Measurements from ENCODE around the gene ADAMTSL4.
"Not testable (repeated sequence)": the region's sequence is repeated elsewhere in the genome, so short reads cannot be mapped to it uniquely, and the experiment has no call there.

The ADAMTSL4 gene

DNA sequence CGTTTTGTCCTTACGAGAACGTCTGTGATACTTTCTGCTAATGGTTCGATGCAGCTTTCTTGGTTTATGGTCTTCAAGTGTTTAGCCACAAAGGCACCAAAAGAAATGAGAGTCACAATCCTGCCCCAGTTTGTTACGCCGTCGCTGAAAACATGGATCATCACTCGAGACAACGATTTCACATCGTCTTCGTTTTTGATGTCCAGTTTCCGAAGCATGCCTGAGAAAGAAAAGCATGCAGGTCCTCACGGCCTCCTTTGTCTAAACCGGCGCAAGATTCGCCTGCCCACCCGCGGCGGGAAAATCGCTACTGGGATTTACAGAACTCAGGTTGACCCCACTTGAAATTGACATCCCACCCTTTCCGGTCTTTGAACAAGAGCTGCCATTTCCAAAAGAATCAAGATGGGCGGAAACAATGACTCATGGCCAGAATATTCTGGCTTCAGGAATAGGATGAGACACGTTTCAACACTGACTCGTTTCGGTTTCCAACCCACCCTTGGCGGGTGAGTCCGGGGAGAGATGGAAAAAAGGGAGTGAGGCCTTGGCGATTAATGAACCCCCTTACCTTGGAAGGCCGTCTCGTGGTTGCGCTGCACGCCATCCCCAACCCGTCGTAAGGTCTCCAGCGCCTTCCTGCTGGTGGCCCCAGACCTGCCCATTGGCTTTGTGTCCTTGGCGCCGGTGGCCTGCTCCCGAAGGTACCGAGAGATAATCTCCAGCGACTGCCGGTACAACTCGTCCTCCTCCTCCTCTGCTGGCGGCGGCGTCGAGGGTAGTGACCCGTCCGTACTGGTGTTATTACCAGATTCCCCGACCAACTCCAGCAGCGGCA lies 29.3 kb downstream of the ADAMTSL4 start:
- Histone ChIP-seq H3K36me3 (ENCODE audit: insufficient read depth, insufficient read length, low read length) (peaks cover 53% of the 10 kb centered on the region), H3K9ac (ENCODE audit: insufficient read length, low read depth) (peak overlapping the region; percentile 100), H3K4me3 (ENCODE audit: insufficient read length, low read depth) (peak overlapping the region; percentile 100), H3K27me3 (ENCODE audit: insufficient read depth, insufficient read length) (no peaks in the 10 kb centered on the region), H3K4me1 (ENCODE audit: insufficient read depth, insufficient read length) (peaks cover 3% of the 10 kb centered on the region), H3K9me3 (ENCODE audit: insufficient read depth, low read length) (no peaks in the 10 kb centered on the region)
- no peak for TF ChIP-seq YY1 (IDR thresholded peaks at IDR 0.05; ENCODE audit: insufficient read depth, insufficient read length)
- no peak for TF ChIP-seq ZNF274 (IDR thresholded peaks at IDR 0.05; ENCODE audit: low read depth, low read length)
- TF ChIP-seq SUZ12 (IDR thresholded peaks at IDR 0.05; ENCODE audit: extremely low read depth, insufficient read depth, insufficient read length) = no peak
- DNase-seq (ENCODE audit: low read depth, low spot score) = peak; percentile 68

- Histone ChIP-seq H3K4me3 (ENCODE audit: insufficient read length, low read depth) (peak within 1 kb of the TSS; percentile 100), H3K36me3 (ENCODE audit: insufficient read depth, insufficient read length, low read length) (peaks cover 47% of the 10 kb centered on the region), H3K9me3 (ENCODE audit: insufficient read depth, low read length) (no peaks in the 10 kb centered on the region), H3K9ac (ENCODE audit: insufficient read length, low read depth) (peak within 1 kb of the TSS; percentile 100), H3K4me1 (ENCODE audit: insufficient read depth, insufficient read length) (peaks cover 3% of the 10 kb centered on the region), H3K27me3 (ENCODE audit: insufficient read depth, insufficient read length) (no peaks in the 10 kb centered on the region)
- peak; percentile 95 for DNase-seq (ENCODE audit: low read depth, low spot score)
- peak; percentile 31 for TF ChIP-seq YY1 (IDR thresholded peaks at IDR 0.05; ENCODE audit: insufficient read depth, insufficient read length)
- no peak for TF ChIP-seq ZNF274 (IDR thresholded peaks at IDR 0.05; ENCODE audit: low read depth, low read length)
- no peak for TF ChIP-seq SUZ12 (IDR thresholded peaks at IDR 0.05; ENCODE audit: extremely low read depth, insufficient read depth, insufficient read length)
These were observed 30.1 kb downstream of the ADAMTSL4 start, which contains the start of gene MCL1 for GRCh38 chr1:150579110-150579944. Gene MCL1 (minus strand): TSS chr1:150579610. CDS start chr1:150579530, 80 bp downstream.

DNA sequence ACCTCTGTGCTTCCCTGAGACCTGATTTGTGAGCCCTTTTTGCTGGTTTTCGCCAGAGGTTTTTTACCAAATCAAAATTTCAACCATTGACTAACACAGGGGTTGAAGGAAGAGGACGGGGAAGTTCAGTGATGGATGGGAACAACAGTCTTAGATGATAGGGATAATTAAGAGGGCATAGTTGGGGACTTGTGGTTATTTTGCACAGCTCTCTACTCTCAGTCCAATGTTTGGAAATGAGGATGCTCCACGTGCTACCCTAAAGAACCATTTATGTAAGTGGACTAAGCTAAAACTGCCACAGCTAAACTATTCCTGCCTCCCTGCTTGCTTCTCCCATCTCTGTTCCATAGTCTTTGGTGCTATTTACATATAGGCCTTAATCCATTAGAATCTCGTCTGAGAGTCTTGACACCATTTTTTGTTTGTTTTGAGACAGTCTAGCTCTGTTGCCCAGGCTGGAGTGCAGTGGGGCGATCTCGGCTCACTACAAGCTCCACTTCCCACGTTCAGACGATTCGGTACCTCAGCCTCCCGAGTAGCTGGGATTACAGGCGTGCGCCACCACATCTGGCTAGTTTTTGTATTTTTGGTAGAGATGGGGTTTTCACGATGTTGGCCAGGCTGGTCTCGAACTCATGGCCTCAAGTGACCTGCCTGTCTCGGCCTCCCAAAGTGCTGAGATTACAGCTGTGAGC lies 30.9 kb downstream of the ADAMTSL4 start:
- no peaks in the 10 kb centered on the region for H3K27me3 ChIP-seq (ENCODE audit: insufficient read depth, insufficient read length)
- H3K9ac ChIP-seq (ENCODE audit: insufficient read length, low read depth) = peak overlapping the region; percentile 76
- no peaks in the 10 kb centered on the region for H3K9me3 ChIP-seq (ENCODE audit: insufficient read depth, low read length)
- no peak for TF ChIP-seq SUZ12 (IDR thresholded peaks at IDR 0.05; ENCODE audit: extremely low read depth, insufficient read depth, insufficient read length)
- no peak for TF ChIP-seq ZNF274 (IDR thresholded peaks at IDR 0.05; ENCODE audit: low read depth, low read length)
- no peak for TF ChIP-seq YY1 (IDR thresholded peaks at IDR 0.05; ENCODE audit: insufficient read depth, insufficient read length)
- H3K4me3 ChIP-seq (ENCODE audit: insufficient read length, low read depth) = peak overlapping the region; percentile 45
- H3K36me3 ChIP-seq (ENCODE audit: insufficient read depth, insufficient read length, low read length) = peaks cover 39% of the 10 kb centered on the region
- H3K4me1 ChIP-seq (ENCODE audit: insufficient read depth, insufficient read length) = no peaks in the 10 kb centered on the region
- DNase-seq (ENCODE audit: low read depth, low spot score) = no peak

DNA sequence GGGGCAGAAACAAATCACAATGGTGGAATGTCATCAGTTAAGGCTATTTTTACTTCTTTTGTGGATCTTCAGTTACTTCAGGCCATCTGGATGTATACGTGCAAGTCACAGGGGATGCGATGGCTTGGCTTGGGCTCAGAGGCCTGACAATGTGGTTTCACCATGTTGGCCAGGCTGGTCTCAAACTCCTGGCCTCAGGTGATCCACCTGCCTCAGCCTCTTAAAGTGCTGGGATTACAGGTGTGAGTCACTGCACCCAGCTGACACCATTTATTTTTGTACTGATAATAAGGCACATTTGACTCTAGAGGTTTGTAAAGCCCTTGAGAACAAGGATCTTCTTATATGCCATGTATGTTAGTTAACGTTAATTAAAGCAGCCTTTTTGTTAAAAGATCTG lies 31.8 kb downstream of the ADAMTSL4 start:
- not testable (repeated sequence) for H3K4me1 ChIP-seq (ENCODE audit: insufficient read depth, insufficient read length); H3K9me3 ChIP-seq (ENCODE audit: insufficient read depth, low read length); H3K9ac ChIP-seq (ENCODE audit: insufficient read length, low read depth); H3K27me3 ChIP-seq (ENCODE audit: insufficient read depth, insufficient read length); DNase-seq (ENCODE audit: low read depth, low spot score); H3K4me3 ChIP-seq (ENCODE audit: insufficient read length, low read depth)
- H3K36me3 ChIP-seq (ENCODE audit: insufficient read depth, insufficient read length, low read length) = peaks cover 31% of the 10 kb centered on the region

DNA sequence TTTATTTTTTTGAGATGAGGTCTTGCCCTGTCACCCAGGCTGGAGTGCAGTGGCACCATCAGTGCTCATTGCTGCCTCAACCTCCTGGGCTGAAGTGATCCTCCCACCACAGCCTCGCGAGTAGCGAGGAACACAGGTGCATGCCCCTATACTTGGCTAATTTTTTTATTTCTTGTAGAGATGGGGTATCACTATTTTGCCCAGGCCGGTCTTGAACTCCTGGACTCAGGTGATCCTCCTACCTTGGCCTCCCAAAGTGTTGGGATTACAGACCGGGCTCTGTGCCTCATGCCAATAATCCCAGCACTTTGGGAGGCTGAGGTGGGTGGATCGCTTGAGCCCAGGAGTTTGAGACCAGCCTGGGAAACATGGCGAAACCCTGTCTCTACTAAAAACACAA lies 32.2 kb downstream of the ADAMTSL4 start:
- DNase-seq (ENCODE audit: low read depth, low spot score); H3K4me3 ChIP-seq (ENCODE audit: insufficient read length, low read depth); H3K27me3 ChIP-seq (ENCODE audit: insufficient read depth, insufficient read length); H3K9ac ChIP-seq (ENCODE audit: insufficient read length, low read depth); H3K4me1 ChIP-seq (ENCODE audit: insufficient read depth, insufficient read length); H3K9me3 ChIP-seq (ENCODE audit: insufficient read depth, low read length): not testable (repeated sequence)
- H3K36me3 ChIP-seq (ENCODE audit: insufficient read depth, insufficient read length, low read length) = peaks cover 26% of the 10 kb centered on the region

DNA sequence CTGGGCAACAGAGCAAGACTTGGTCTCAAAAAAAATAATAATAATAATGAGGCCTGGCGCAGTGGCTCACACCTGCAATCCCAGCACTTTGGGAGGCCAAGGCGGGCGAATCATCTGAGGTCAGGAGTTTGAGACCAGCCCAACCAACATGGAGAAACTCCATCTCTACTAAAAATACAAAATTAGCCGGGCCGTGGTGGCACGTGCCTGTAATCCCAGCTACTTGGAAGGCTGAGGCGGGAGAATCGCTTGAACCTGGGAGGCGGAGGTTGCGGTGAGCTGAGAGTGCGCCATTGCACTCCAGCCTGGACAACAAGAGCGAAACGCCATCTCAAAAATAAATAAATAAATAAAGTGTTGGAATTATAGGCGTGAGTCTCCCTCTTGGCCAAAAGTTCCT lies 32.8 kb downstream of the ADAMTSL4 start:
- H3K4me1 ChIP-seq (ENCODE audit: insufficient read depth, insufficient read length); H3K9ac ChIP-seq (ENCODE audit: insufficient read length, low read depth); H3K4me3 ChIP-seq (ENCODE audit: insufficient read length, low read depth); H3K27me3 ChIP-seq (ENCODE audit: insufficient read depth, insufficient read length); DNase-seq (ENCODE audit: low read depth, low spot score); H3K9me3 ChIP-seq (ENCODE audit: insufficient read depth, low read length): not testable (repeated sequence)
- H3K36me3 ChIP-seq (ENCODE audit: insufficient read depth, insufficient read length, low read length) = peaks cover 21% of the 10 kb centered on the region

DNA sequence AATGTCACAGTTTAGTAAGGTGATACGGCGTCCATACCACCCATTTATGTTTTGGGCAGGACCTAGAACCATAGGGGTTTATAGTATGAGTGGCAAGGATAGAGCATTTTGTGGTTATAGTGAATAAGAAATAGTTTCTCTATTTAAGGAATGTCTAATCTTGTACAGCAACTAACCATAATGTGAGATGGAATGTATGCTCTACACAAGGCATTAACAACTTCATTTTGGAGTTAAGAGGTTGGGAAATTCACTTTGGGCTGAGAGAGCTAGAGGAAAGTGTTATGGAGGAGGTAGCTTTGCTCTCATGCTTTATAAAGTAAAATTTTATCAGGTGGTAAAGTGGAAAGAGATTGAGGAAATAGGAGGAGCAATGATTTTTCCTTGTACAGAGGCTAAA lies 33.2 kb downstream of the ADAMTSL4 start:
- Histone ChIP-seq H3K9ac (ENCODE audit: insufficient read length, low read depth) (no peak overlapping the region), H3K9me3 (ENCODE audit: insufficient read depth, low read length) (no peaks in the 10 kb centered on the region), H3K4me1 (ENCODE audit: insufficient read depth, insufficient read length) (no peaks in the 10 kb centered on the region), H3K27me3 (ENCODE audit: insufficient read depth, insufficient read length) (no peaks in the 10 kb centered on the region), H3K4me3 (ENCODE audit: insufficient read length, low read depth) (no peak overlapping the region), H3K36me3 (ENCODE audit: insufficient read depth, insufficient read length, low read length) (peaks cover 17% of the 10 kb centered on the region)
- DNase-seq (ENCODE audit: low read depth, low spot score) = no peak
- TF ChIP-seq ZNF274 (IDR thresholded peaks at IDR 0.05; ENCODE audit: low read depth, low read length) (no peak), YY1 (IDR thresholded peaks at IDR 0.05; ENCODE audit: insufficient read depth, insufficient read length) (no peak), SUZ12 (IDR thresholded peaks at IDR 0.05; ENCODE audit: extremely low read depth, insufficient read depth, insufficient read length) (no peak)

Data from NT2/D1 (cell line).